Panc1 (cell line): ENCODE data around the gene ACOT12. TPM values are rescaled to one million over a fixed set of nuclear protein-coding genes. Genes with fewer than 3 reads are reported as not detected.

Source experiments
- ATAC-seq: fragments of 200-7000 bp; cut with Tn5 transposase; 2 replicates; pipeline ENCODE4 v1.9.1; 2020; ENCODE audit warnings: mild to moderate bottlenecking, moderate library complexity
- BruUV-seq: library from RNA; stranded (reverse); fragments of 400-500 nt; replicated peaks from 2 replicates; lab custom pipeline; 2021; lab: Mats Ljungman, UMichigan
- CTCF ChIA-PET: fragments of 300-600 bp; sonication (Branson Sonifier 250); formaldehyde crosslinking; loops from one replicate; lab custom pipeline; 2022; ENCODE audit warnings: antibody characterized with exemption; lab: Charles Lee
- POLR2A ChIA-PET: fragments of 300-600 bp; sonication (Branson Sonifier 250); formaldehyde crosslinking; loops from one replicate; lab custom pipeline; 2022; ENCODE audit warnings: antibody characterized with exemption; lab: Charles Lee
- DNase-seq: peaks from one replicate; pipeline ENCODE4 v3.0.0-alpha.2; 2010; ENCODE audit warnings: low read depth, low spot score
- H3K27ac ChIP-seq: 2 replicates; pipeline ENCODE4 v1.5.1; 2011; ENCODE audit warnings: mild to moderate bottlenecking, low read length, inconsistent platforms
- H3K27me3 ChIP-seq: fragments of 200-500 bp; sonication (Bioruptor generic); 2 replicates; pipeline ENCODE4 v1.6.0; 2014; ENCODE audit warnings: low read length, inconsistent platforms; ENCODE audit not compliant: control insufficient read depth, insufficient read depth
- H3K36me3 ChIP-seq: fragments of 200-500 bp; sonication (Bioruptor generic); 2 replicates; pipeline ENCODE4 v1.5.1; 2014; ENCODE audit warnings: inconsistent platforms, mild to moderate bottlenecking, low read length, moderate library complexity; ENCODE audit not compliant: control insufficient read depth, insufficient read depth
- H3K4me1 ChIP-seq: 2 replicates; pipeline ENCODE4 v1.5.1; 2011; ENCODE audit warnings: inconsistent platforms, mild to moderate bottlenecking, low read length, moderate library complexity; ENCODE audit not compliant: control insufficient read depth, insufficient read depth
- H3K4me3 ChIP-seq, 2 experiments: 2 replicates each; pipeline ENCODE4 v1.5.1; 2011 to 2012; ENCODE audit warnings: low read depth in 2 of 2, low read length in 2 of 2, mild to moderate bottlenecking in 2 of 2, inconsistent platforms in 1 of 2, moderate library complexity in 1 of 2
- H3K9me3 ChIP-seq: fragments of 200-500 bp; sonication (Bioruptor generic); 2 replicates; pipeline ENCODE4 v1.5.1; 2014; ENCODE audit warnings: low read depth, mild to moderate bottlenecking, inconsistent platforms, low read length, moderate library complexity; ENCODE audit not compliant: control insufficient read depth, insufficient read depth
- CTCF ChIP-seq: fragments of 450-650 bp; IDR thresholded peaks from 2 replicates; pipeline ENCODE4 v1.5.1; 2017; ENCODE audit warnings: mild to moderate bottlenecking
- POLR2AphosphoS5 ChIP-seq: IDR thresholded peaks from 2 replicates; pipeline ENCODE4 v1.6.1; 2012; ENCODE audit warnings: mild to moderate bottlenecking, low read depth, low read length, moderate library complexity
- REST ChIP-seq, 2 experiments: IDR thresholded peaks; 2 replicates each; pipeline ENCODE4 v1.6.1; 2011 to 2012; ENCODE audit warnings: low read depth in 2 of 2, control low read depth in 1 of 2, low read length in 1 of 2, mild to moderate bottlenecking in 1 of 2, moderate library complexity in 1 of 2; ENCODE audit not compliant: insufficient read depth in 1 of 2
- SIN3A ChIP-seq: IDR thresholded peaks from 2 replicates; pipeline ENCODE4 v1.6.1; 2012; ENCODE audit warnings: low read depth, mild to moderate bottlenecking, low read length, moderate library complexity, borderline replicate concordance; ENCODE audit not compliant: insufficient read depth
- TCF7L2 ChIP-seq: IDR thresholded peaks from 2 replicates; pipeline ENCODE4 v1.6.1; 2011; ENCODE audit warnings: mild to moderate bottlenecking, low read depth, low read length, inconsistent platforms
- in situ Hi-C: cut with HindIII; loops from 2 replicates; pipeline ENCODE4 v1.10.0; 2016; ENCODE audit warnings: low sequenced_read_pairs, low pct_unique_long_range_greater_than_20kb
- intact Hi-C: fragments of 100-400 bp; cut with micrococcal nuclease; formaldehyde crosslinking; loops from one replicate; pipeline ENCODE4 v1.10.0; 2022; ENCODE audit not compliant: unreplicated experiment
- total RNA-seq: library from RNA; stranded (reverse); gene quantifications from one replicate; pipeline ENCODE4 v1.2.1, GENCODE V29; 2021; ENCODE audit not compliant: unreplicated experiment

The ACOT12 gene
- total RNA-seq, 1 experiment from 2014 or later: 0.74 TPM

DNA sequence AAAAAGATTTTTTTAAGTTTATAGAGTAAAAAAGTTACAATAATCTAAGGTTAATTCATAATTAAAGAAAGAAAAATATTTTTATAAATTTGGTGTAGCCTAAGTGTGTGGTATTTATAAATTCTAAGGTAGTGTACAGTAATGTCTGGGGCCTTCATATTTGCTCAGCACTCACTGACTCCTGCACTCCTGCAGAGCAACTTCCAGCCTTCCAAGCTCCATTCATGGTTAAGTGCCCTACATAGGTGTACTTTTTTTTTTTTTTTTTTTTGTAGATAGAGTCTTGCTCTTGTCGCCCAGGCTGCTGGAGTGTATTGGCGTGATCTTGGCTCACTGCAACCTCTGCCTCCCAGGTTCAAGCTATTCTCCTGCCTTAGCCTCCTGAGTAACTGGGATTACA is 10.1 kb downstream of the ACOT12 start:
- in situ Hi-C loops (no loop called here), intact Hi-C loops (no loop called here)
- Histone ChIP-seq H3K27ac (no peak overlapping the region), H3K27me3 (no peaks in the 10 kb centered on the region), H3K9me3 (no peaks in the 10 kb centered on the region), H3K4me3 (no peak overlapping the region), H3K4me1 (no peaks in the 10 kb centered on the region), H3K36me3 (no peaks in the 10 kb centered on the region)
- TF ChIP-seq TCF7L2 (no peak), CTCF (no peak), REST (IDR thresholded peaks at IDR 0.05; ENCODE audit: insufficient read depth in 1 of 2, low read depth in 2 of 2, low read length in 1 of 2) (no peak), SIN3A (no peak), POLR2AphosphoS5 (no peak)
- ChIA-PET POLR2A (interaction anchor here (0.6 kb wide), 1 partner anchor 674 kb away, joined by 4 read pairs; no protein-coding TSS in a partner anchor), CTCF (no interaction called here)
- ATAC-seq (no peak), DNase-seq (no peak)
- no TSS peak for BruUV-seq

DNA sequence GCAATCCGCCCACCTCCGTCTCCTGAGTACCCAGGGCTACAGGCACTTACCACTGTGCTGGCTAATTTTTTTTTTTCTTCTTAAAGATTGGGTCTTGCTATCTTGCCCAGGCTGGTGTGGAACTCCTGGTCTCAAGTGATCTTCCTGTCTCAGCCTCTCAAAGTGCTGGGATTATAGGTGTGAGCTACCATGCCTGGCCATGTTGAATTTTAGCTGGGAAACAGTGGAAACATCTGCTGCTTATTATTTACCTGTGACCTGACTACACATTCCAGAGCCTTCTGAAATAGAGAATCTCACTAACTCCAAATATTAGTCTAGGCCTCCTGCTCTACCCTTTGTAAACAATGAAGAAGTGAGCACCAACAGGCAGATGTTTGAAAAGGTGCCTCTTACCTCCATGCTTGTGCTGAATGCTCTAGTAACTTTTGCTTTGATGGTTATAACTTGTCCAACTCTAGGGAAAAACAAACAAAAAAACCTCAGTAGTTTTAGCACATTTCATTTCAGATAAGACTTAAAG is 22.5 kb downstream of the ACOT12 start:
- CTCF ChIA-PET: no interaction called here
- POLR2A ChIA-PET: no interaction called here
- Histone ChIP-seq H3K27me3 (no peaks in the 10 kb centered on the region), H3K9me3 (no peaks in the 10 kb centered on the region), H3K4me1 (no peaks in the 10 kb centered on the region), H3K36me3 (no peaks in the 10 kb centered on the region), H3K4me3 (no peak overlapping the region), H3K27ac (no peak overlapping the region)
- DNase-seq: no peak
- in situ Hi-C loops: no loop called here
- no peak for ATAC-seq
- intact Hi-C loops: no loop called here
- no TSS peak for BruUV-seq
- no peak for TF ChIP-seq SIN3A
- no peak for TF ChIP-seq POLR2AphosphoS5
- TF ChIP-seq REST (IDR thresholded peaks at IDR 0.05; ENCODE audit: insufficient read depth in 1 of 2, low read depth in 2 of 2, low read length in 1 of 2): no peak
- no peak for TF ChIP-seq TCF7L2
- TF ChIP-seq CTCF: no peak
